ENCODE data around the gene CD1D.
A peak's percentile ranks its signal among the peaks of the same experiment; 100 is the strongest.
"Not testable (repeated sequence)": the region's sequence is repeated elsewhere in the genome, so short reads cannot be mapped to it uniquely, and the experiment has no call there.

CD1D gene

DNA sequence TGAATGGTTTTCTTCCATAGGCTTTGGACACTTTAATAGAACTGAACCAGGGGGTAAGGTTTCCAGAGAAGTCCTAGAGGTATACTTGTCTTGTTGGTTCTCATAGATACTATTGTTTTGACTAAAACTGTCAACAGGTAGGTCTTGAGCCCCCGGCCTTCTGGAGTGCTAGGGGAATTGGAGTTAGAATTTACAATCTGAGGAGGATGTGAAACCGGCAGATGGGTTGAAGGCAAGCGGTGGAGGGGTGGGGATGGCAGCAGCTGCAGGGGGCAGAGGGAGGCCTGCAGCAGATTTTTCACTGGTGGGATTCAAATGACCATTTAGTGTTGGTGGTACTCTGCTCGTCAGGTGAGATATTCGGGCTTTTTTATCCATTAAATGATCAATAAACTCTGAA lies 4.3 kb upstream of the CD1D start:
- no peak for DNase-seq (ENCODE audit: low read depth in 4 of 4, low spot score in 1 of 4)

DNA sequence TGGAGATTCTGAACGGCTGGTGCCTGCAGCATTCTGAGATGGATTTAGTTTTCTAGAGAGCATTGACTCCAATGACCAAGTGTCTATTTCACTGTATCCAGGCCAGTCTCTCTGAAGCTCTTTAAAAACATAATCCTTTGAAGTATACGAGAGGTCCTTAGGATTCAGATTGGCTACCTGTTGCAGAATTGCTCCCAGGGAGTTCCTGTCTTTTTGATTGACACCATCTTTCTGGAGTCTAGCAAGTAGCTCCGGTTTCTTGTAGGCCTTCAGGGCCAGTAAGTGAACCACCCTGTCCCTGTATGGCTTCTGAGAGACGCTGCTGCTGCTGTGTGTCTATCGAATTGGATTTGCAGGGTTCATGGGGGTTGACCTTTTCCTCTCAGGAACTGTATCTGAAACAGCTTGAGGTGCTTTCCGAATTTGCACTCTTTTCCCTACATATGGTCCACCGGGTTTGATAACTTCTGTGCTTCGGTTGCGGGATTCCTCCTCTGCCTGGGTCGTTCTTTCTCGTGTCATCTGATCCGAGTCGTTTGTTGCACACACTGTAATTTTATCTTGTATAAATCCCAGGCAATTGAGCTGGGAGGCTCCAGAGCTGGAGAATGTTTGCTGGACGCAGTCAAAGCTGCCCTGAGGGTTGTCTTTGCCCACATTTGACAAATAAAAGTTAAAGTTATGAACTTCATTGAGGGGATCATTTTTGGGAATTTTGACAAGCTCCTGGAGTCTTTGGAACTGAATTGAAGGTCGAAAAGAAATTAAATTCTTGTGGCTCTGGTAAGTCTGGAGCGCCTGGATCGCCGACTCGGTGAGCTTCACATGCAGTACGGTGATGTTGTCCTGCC lies 3.6 kb upstream of the CD1D start:
- not testable (repeated sequence) for DNase-seq (ENCODE audit: low read depth in 4 of 4, low spot score in 1 of 4)

DNA sequence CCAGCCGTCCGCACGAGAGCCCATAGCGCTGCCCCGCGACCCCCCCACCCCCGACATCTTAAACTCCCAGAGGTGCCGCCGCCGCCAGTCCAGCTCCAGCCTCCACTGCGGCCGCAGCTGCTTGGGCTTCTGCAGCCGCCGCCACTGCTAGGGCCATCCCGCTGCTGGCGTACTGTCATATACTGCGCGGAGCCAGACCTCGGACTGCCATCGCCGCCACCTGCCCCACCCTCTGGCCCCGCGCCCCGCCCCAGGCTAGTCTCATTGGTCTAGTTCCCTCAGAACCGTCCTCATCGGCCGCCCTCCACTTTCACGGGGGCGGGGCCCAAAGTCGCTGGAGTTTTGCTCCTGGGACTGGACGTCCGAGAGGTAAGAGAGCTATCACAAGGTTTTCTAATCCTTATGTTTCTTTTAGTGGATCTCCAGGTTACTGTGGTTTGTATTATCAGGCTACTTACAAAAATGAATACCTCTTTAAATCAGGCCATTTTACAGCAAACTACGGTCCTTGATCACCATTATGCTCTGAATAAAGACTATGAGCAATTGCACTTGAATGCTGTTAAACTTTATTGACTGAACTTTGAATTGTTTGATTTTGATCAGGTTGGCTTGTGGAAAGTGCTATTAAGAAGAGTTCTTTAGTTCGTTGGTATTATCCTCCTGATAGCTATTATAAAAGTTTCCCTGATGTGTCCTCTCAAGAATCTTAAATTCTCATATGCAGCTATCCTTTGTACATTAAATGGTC lies 2.8 kb upstream of the CD1D start:
- peak in 1 of 4 experiments; percentile 7 for DNase-seq (ENCODE audit: low read depth in 4 of 4, low spot score in 1 of 4)

DNA sequence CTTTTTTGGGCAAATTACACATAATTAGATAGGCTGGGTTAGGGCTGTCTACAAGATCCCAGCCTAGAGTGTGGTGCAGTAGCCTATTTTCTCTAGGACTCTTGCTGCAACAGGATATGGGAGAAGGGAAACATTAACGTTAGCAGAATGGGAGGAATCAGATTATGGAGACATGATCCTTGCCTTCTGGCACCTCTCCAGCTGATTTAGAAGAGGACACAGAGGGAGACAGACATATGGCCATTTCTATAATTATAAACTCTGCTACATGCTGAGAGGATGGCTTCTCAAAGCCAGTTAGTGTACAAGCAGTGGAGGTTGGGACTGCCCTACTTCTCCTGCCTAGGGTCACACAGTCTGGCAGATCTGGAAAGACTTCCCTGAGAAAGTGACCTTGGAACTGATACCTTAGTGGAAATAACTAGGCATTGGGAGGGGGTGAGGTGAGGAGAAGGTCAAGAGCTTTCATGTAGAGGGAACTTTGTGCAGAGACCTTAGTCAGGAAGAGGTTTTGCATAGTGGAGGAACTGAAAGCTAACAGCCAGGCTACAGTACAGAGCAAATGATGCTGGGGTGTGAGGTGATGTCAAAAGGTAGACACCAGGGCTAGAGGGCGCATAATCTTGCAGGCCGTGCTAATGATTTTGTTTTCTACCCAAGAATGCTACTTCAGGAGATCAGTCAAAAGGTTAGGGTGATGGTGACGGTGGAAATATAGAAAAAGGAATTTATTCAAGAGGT lies 1.2 kb upstream of the CD1D start:
- no peak for DNase-seq (ENCODE audit: low read depth in 4 of 4, low spot score in 1 of 4)

DNA sequence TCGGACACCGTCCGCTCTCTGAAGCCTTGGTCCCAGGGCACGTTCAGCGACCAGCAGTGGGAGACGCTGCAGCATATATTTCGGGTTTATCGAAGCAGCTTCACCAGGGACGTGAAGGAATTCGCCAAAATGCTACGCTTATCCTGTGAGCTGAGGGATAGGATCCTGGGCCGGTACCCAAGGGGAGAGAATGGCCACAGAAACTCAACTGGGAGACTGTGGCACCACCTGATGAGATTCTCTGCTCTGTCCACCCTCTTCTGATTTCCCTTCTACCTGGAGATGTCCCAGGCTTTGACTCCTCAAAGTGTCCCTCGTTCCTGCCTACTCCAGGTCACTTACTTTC lies 855 bp downstream of the CD1D start:
- DNase-seq (ENCODE audit: low read depth in 4 of 4, low spot score in 1 of 4), result no peak

DNA sequence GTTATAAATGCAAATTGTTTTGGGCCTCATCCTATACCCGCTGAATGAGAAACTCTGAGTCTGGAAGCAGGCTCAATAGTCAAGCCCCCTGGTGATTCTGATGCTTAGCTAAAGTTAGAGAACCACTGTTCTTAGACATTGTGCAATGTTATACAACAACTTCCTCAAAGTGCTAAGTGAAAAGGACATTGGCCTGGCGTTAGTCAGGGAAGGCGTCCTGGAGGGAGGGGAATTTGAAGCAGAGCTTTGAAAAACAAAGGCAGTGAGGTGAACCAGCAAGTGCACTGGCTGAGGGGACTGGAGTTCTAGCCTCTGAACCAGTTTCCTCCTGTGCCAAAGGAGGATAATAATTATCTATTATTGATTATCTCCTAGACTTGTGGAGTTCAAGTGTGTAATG lies 5.1 kb downstream of the CD1D start:
- no peak for DNase-seq (ENCODE audit: low read depth in 4 of 4, low spot score in 1 of 4)

DNA sequence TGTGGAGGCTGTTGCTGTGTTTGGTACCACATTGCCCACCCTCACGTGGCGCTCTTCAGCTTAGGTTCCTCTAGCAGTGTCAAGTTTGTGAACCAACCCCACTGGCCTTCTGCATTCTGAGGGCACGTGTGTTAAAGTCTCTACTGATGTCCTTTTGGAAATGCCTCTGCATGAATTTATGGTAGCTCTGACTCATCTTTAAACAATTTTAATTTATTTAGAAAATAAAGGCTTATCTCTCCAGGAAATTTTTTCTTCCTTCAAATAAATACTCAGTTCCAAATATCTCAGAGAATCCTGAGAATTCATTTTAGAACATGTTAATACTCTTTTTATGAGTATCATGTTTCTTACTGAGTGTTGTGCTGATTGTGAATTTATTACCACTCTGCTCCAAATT lies 5.5 kb downstream of the CD1D start:
- no peak for DNase-seq (ENCODE audit: low read depth in 4 of 4, low spot score in 1 of 4)

DNA sequence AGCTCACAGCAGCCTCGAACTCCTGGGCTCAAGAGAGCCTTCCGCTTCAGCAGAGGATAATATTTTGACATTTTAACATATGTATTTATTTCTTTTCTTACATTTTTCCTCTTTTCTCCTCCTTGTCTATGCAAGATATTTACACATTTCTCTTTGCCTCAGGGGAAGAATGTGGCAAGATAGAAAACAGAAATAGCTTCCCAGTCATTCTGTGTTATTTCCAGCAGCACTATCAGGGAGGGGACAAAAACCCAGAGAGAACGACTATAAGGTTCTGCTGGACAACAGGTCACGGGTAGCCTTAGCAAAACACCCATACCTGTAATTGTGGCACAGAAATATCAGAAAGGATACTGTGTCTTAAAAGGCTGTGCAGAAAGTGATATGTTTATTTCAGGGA lies 7.9 kb downstream of the CD1D start:
- no peak for DNase-seq (ENCODE audit: low read depth in 4 of 4, low spot score in 1 of 4)

DNA sequence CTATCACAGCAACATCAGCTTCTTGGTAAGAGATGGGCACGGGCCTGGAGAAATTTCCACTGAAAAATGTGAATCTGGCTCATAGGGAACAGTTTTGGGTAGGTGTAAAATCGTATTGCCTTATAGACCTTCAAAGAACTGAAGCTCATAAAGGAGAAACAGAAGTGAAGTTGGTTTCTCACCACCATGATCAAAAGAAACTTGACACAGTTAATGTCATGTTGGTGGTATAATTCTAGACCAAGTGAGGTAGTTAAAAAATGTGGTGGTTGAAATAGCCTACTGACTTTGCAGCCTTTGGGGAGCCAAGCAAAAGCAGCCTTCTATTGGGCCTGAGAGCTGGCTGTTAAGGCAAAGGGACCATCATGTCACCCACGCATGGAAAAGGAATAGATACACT lies 8.9 kb downstream of the CD1D start:
- DNase-seq (ENCODE audit: low read depth in 4 of 4, low spot score in 1 of 4), result no peak

DNA sequence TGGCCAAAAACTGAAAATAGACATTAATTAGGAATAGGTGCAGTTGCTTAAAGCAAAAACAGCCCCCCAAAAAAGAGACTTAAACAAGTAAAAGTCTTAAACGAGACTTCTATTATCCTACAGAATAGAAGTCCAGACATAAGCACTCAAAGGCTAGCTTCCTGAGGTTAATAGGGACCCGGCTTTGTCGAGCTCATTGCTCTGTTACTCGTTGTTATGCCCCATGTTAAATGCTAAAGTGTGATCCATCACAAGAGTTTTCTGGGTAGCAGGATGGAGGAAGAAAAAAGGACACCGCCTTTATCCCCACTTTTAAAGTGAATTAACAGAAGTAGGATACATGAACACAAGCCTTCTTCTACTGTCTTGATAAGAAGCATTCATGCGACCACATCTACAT lies 10.6 kb downstream of the CD1D start:
- DNase-seq (ENCODE audit: low read depth in 4 of 4, low spot score in 1 of 4), result no peak

DNA sequence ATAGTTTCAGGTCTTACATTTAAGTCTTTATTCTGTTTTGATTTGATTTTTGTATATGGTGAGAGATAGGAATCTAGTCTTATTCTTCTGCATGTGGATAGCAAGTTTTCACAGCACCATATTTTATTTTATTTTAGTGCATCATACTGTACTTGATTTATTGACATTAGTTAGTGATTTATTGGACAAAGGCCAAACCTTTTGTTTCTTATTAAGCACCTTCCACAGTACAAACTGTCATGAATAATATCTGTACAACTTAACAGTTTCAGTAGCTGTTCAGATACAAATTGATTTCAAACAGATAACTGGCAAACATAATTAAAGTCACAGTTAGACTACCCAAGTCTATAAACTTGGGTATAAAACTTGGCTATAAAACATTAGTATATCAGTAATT lies 15.8 kb downstream of the CD1D start:
- DNase-seq (ENCODE audit: low read depth in 4 of 4, low spot score in 1 of 4), result no peak

DNA sequence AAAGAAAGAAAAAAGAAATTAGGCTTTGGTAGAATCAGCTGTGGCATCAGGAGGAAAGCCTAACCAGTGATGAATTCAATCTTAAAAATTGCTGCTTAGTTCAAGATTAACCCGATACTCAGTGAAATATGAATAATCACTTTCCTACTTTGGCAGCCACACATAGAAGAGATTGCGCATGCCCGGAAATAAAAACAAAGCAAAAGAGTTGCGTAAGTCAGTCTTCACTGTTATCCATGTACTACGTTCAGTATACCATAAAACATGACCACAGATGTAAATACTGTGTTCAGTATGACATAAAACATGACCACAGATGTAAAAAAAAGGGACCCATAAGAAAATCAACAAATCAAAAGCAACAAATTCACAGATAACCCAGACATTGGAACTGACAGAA lies 19.2 kb downstream of the CD1D start:
- DNase-seq (ENCODE audit: low read depth in 4 of 4, low spot score in 1 of 4), result no peak

DNA sequence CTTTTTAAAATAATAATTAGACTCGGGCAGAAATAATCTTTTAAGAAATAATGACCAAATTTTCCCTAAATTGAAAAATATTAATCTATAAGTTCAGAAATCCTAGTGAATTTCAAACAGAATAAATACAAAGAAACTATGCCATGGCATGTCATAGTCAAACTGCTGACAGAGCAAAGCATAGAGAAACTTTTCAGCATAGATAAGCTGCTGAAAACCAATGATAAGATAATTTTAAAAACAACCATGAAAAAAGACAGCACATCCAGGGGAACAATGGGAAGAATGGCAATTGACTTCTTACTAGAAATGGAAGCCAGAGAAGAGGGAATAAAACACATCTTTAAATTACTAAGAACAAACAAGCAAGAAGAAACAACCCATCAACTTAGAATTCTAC lies 19.8 kb downstream of the CD1D start:
- DNase-seq (ENCODE audit: low read depth in 4 of 4, low spot score in 1 of 4), result no peak

DNA sequence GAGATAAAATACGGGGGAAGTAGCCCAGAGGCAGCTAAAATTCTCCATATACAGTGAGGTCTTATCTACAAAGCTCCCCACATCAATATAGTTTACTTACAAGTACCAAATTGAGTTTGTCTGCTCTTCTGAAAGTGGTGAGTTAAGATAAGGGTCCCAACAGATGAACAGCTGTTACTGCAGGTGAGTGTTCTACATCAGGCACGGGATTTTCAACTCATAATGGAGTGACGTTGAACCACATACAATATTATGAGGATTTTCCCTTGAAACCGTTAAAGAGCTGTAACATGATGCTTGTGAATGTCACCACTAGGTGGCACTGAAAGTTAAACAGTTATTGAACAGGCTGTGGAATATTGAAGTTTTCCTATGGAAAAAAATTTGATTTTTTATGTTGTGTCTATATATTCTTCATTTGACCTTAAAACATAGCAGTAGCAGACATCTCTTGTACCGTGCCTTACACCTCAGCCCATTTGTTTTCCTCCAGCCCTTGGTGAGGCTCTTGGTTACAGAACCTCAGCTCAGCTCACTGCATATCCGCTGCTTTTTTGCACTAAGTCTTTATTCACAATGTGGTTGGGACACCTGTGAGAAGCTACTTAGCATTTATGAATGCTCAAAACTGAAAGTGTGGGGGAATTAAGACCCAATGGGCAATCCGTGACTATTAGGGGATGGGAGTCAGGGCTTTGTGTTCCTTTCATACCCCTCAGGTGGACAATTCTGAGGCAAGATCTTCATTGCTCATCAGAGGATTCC lies 23.2 kb downstream of the CD1D start:
- DNase-seq (ENCODE audit: low read depth in 4 of 4, low spot score in 1 of 4), result no peak

DNA sequence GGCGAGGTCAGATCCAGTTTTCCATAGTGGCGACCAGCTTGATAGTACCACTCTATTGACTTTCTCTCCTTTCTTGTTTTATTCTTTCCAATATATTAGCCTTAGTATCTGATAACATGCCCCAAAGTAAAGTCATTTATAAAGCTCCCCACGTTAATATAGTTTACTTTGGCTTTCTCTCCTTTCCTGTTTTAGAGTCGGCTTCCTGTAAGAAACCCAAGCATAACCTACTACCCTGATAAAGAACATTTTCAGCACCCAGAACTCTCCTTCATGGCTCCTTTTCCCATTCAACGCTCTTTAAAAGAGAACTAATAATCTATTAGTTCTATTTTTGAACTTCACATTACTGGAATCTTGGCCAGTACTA lies 23.7 kb downstream of the CD1D start:
- DNase-seq (ENCODE audit: low read depth in 4 of 4, low spot score in 1 of 4), result no peak

DNA sequence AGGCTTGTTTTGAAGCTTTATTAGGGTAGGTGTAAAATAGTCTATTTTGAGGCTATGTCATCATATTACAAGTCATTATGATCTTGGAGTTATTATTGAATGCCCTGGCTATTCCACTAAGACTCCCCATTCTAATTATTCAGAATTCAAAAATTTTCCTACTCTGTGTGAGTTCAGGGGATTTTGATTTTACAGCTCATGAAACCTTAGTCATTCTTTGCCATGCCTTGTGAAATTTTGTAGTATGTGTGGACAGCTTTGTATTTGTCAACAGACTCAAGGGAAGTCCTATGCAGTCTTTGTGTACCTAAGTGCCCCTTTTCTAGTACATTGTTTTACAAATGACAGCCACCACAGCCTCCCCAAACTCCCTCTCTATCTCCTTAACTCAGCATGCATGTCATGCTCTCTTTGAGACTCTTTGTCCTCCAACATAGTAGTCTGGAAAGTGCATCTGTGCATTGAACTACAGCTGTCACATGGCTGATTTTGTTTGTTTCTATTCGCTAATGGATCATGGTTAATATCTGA lies 28.0 kb downstream of the CD1D start:
- no peak for DNase-seq (ENCODE audit: low read depth in 4 of 4, low spot score in 1 of 4)

DNA sequence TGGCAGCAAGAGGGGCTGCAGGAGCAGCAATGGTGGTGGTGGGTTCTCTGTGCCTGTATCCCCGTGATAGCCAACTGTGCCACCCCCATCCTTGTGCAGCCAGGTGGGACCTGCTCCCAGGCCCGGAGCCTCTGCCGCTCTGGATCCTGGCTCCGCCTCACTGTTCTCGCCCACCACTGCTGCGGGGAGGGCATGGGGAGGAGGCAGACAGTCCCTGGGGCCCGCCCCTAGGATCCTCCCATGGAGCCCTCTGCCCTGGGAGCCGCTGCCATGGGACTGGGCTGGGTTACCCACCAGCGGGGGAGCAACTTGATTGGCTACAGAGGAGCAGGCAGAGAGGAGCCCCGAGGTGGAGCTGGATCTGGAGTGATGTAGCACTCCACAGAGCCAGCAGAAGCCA lies 31.6 kb downstream of the CD1D start:
- DNase-seq (ENCODE audit: low read depth in 4 of 4, low spot score in 1 of 4), result no peak

DNA sequence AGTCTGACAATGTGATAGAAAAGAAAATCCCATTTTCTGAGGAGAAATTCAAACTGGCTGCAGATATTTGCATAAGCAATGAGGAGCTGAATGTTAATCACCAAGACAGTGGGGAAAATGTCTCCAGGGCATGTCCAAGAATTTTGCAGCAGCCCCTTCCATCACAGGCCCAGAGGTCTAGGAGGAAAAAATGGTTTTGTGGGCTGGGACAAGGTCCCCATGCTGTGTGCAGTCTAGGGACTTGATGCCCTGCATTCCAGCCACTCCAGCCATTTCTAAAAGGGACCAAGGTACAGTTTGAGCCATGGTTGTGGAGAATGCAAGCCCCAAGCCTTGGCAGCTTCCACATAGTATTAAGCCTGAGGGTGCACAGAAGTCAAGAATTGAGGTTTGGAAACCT lies 42.8 kb downstream of the CD1D start:
- not testable (repeated sequence) for DNase-seq (ENCODE audit: low read depth in 4 of 4, low spot score in 1 of 4)

DNA sequence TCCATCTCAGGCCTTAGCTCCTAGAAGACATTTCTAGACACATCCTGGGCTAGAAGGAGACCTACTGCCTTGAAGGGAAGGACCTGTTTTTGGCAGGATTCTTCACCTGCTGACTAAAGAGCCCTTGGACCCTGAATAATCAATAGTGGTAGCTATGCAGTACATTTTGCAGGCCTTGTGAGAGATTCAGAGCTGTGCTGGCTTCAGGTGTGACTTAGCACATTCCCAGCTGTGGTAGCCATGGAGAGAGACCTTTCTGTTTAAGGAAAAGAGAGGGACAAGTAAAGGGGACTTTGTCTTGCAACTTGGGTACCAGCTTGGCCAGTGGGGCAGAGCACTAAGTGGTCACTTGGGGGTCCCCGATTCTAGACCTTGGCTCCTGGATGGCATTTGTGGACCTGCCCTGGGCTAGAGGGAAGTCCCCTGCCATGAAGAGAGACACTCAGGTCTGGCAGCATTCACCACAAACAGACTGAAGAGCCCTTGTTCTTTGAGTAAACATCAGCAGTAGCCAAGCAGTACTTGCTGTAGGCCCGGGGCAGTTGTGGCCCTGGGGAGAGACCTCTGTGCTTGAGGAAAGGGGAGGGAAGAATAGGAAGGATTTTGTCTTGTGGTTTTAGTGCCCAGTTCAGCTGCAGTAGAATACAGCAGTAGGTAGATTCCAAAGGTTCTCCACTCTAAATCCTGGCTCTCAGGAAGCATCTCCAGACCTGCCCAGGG lies 47.4 kb downstream of the CD1D start:
- no peak for DNase-seq (ENCODE audit: low read depth in 4 of 4, low spot score in 1 of 4)
